SK-N-SH treated with all-trans-retinoic acid at 6 μM for 48 hours (cell line): ENCODE results near the gene DPP6.

Source experiments
- BACH2 ChIP-seq: fragments of 250-450 bp; sonication (Bioruptor Pico); IDR thresholded peaks from 2 replicates; pipeline ENCODE4 v1.9.0; 2021; ENCODE audit warnings: mild to moderate bottlenecking, borderline replicate concordance
- RARB ChIP-seq: fragments of 250-450 bp; sonication (Bioruptor Pico); IDR thresholded peaks from 2 replicates; pipeline ENCODE4 v1.8.0; 2021; ENCODE audit warnings: mild to moderate bottlenecking, moderate library complexity
- ZFP3 ChIP-seq: fragments of 250-450 bp; sonication (Bioruptor Pico); IDR thresholded peaks from 2 replicates; pipeline ENCODE4 v1.5.0; 2020; ENCODE audit warnings: mild to moderate bottlenecking, moderate library complexity
- ZFP30 ChIP-seq: fragments of 450-650 bp; formaldehyde crosslinking; IDR thresholded peaks from 2 replicates; pipeline ENCODE4 v1.5.0; 2022; ENCODE audit warnings: mild to moderate bottlenecking, moderate library complexity
- ZNF70 ChIP-seq: fragments of 450-650 bp; formaldehyde crosslinking; IDR thresholded peaks from 2 replicates; pipeline ENCODE4 v1.5.0; 2020; ENCODE audit warnings: mild to moderate bottlenecking, moderate library complexity
- ZNF8 ChIP-seq: fragments of 450-650 bp; formaldehyde crosslinking; IDR thresholded peaks from 2 replicates; pipeline ENCODE4 v1.5.0; 2020; ENCODE audit warnings: mild to moderate bottlenecking, moderate library complexity
- TF ChIP-seq, protein P1 (sequence below): fragments of 250-450 bp; sonication (Bioruptor Pico); IDR thresholded peaks from 2 replicates; pipeline ENCODE4 v1.8.0; 2021; ENCODE audit warnings: low read depth, mild to moderate bottlenecking, moderate library complexity, borderline replicate concordance
- TF ChIP-seq, protein P2 (sequence below): fragments of 250-450 bp; sonication (Bioruptor Pico); IDR thresholded peaks from 2 replicates; pipeline ENCODE4 v1.8.0; 2020; ENCODE audit warnings: mild to moderate bottlenecking, moderate library complexity, borderline replicate concordance
- TF ChIP-seq, protein P3 (sequence below): fragments of 250-450 bp; sonication (Bioruptor Pico); IDR thresholded peaks from 2 replicates; pipeline ENCODE4 v1.5.0; 2020; ENCODE audit warnings: mild to moderate bottlenecking, moderate library complexity
- TF ChIP-seq, protein P4 (sequence below): fragments of 250-450 bp; sonication (Bioruptor Pico); IDR thresholded peaks from 2 replicates; pipeline ENCODE4 v1.5.1; 2020; ENCODE audit warnings: low read depth, mild to moderate bottlenecking, moderate library complexity

DNA sequence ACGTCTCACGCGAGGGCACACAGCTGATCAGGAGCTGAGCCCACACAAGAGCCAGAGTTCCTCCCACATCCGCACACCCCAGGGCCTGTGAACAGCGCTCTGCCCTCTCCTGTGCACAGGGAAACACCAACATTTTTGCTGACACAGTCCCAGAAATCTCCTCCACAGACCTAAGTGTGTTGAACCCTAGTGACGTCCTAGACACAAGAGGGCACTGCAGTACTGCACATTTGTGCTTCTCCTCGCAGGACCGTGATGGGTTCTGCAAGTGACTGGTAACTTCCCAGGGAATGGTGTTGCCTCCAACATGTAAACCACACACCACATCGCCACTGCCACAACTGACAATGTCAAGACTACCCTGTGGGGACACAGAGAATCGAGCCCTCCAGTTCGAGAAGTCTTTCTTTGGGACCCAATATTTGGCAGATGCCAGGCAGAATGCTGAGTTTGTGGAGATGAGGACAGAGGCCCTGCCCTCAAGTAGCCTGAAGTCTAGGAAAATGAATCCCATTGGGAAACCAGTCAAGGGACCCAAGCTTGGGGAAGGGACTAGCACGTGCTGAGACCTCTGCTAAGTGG is 780.5 kb downstream of the DPP6 start:
- TF ChIP-seq, protein P1, sequence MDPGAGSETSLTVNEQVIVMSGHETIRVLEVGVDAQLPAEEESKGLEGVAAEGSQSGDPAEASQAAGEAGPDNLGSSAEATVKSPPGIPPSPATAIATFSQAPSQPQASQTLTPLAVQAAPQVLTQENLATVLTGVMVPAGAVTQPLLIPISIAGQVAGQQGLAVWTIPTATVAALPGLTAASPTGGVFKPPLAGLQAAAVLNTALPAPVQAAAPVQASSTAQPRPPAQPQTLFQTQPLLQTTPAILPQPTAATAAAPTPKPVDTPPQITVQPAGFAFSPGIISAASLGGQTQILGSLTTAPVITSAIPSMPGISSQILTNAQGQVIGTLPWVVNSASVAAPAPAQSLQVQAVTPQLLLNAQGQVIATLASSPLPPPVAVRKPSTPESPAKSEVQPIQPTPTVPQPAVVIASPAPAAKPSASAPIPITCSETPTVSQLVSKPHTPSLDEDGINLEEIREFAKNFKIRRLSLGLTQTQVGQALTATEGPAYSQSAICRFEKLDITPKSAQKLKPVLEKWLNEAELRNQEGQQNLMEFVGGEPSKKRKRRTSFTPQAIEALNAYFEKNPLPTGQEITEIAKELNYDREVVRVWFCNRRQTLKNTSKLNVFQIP (CRISPR knock-in tag), result no peak
- TF ChIP-seq, protein P2, sequence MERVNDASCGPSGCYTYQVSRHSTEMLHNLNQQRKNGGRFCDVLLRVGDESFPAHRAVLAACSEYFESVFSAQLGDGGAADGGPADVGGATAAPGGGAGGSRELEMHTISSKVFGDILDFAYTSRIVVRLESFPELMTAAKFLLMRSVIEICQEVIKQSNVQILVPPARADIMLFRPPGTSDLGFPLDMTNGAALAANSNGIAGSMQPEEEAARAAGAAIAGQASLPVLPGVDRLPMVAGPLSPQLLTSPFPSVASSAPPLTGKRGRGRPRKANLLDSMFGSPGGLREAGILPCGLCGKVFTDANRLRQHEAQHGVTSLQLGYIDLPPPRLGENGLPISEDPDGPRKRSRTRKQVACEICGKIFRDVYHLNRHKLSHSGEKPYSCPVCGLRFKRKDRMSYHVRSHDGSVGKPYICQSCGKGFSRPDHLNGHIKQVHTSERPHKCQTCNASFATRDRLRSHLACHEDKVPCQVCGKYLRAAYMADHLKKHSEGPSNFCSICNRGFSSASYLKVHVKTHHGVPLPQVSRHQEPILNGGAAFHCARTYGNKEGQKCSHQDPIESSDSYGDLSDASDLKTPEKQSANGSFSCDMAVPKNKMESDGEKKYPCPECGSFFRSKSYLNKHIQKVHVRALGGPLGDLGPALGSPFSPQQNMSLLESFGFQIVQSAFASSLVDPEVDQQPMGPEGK (CRISPR knock-in tag), result no peak
- TF ChIP-seq BACH2 (no peak), RARB (CRISPR knock-in tag) (no peak), ZFP30 (CRISPR knock-in tag) (no peak), ZFP3 (CRISPR knock-in tag) (no peak), ZNF70 (CRISPR knock-in tag) (no peak), ZNF8 (CRISPR knock-in tag) (no peak)
- TF ChIP-seq, protein P3, sequence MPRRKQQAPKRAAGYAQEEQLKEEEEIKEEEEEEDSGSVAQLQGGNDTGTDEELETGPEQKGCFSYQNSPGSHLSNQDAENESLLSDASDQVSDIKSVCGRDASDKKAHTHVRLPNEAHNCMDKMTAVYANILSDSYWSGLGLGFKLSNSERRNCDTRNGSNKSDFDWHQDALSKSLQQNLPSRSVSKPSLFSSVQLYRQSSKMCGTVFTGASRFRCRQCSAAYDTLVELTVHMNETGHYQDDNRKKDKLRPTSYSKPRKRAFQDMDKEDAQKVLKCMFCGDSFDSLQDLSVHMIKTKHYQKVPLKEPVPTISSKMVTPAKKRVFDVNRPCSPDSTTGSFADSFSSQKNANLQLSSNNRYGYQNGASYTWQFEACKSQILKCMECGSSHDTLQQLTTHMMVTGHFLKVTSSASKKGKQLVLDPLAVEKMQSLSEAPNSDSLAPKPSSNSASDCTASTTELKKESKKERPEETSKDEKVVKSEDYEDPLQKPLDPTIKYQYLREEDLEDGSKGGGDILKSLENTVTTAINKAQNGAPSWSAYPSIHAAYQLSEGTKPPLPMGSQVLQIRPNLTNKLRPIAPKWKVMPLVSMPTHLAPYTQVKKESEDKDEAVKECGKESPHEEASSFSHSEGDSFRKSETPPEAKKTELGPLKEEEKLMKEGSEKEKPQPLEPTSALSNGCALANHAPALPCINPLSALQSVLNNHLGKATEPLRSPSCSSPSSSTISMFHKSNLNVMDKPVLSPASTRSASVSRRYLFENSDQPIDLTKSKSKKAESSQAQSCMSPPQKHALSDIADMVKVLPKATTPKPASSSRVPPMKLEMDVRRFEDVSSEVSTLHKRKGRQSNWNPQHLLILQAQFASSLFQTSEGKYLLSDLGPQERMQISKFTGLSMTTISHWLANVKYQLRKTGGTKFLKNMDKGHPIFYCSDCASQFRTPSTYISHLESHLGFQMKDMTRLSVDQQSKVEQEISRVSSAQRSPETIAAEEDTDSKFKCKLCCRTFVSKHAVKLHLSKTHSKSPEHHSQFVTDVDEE (CRISPR knock-in tag), result no peak
- TF ChIP-seq, protein P4, sequence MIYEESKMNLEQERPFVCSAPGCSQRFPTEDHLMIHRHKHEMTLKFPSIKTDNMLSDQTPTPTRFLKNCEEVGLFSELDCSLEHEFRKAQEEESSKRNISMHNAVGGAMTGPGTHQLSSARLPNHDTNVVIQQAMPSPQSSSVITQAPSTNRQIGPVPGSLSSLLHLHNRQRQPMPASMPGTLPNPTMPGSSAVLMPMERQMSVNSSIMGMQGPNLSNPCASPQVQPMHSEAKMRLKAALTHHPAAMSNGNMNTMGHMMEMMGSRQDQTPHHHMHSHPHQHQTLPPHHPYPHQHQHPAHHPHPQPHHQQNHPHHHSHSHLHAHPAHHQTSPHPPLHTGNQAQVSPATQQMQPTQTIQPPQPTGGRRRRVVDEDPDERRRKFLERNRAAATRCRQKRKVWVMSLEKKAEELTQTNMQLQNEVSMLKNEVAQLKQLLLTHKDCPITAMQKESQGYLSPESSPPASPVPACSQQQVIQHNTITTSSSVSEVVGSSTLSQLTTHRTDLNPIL (CRISPR knock-in tag), result no peak
